ENCODE data around the gene BCKDHA.
A peak's percentile ranks its signal among the peaks of the same experiment; 100 is the strongest.
"Not testable (repeated sequence)": the region's sequence is repeated elsewhere in the genome, so short reads cannot be mapped to it uniquely, and the experiment has no call there.

BCKDHA gene

GRCh38 chr19:41405776-41406175 is 8.2 kb downstream of the BCKDHA start:
- no peak for DNase-seq (ENCODE audit: low spot score)

- DNase-seq (ENCODE audit: low spot score), result no peak
These were observed 9.7 kb downstream of the BCKDHA start for GRCh38 chr19:41407271-41407670.

GRCh38 chr19:41408256-41408655 is 10.6 kb downstream of the BCKDHA start:
- no peak for DNase-seq (ENCODE audit: low spot score)

GRCh38 chr19:41408846-41409245 is 11.2 kb downstream of the BCKDHA start:
- not testable (repeated sequence) for DNase-seq (ENCODE audit: low spot score)

- no peak for DNase-seq (ENCODE audit: low spot score)
These were observed 11.7 kb downstream of the BCKDHA start for GRCh38 chr19:41409288-41409687.

GRCh38 chr19:41410336-41411054 is 12.9 kb downstream of the BCKDHA start:
- no peak for DNase-seq (ENCODE audit: low spot score)

GRCh38 chr19:41411100-41411967 is 13.7 kb downstream of the BCKDHA start:
- DNase-seq (ENCODE audit: low spot score), result no peak

- peak; percentile 87 for DNase-seq (ENCODE audit: low spot score)
These were observed 14.3 kb downstream of the BCKDHA start for GRCh38 chr19:41411968-41412265.

- DNase-seq (ENCODE audit: low spot score), result no peak
These were observed 15.3 kb downstream of the BCKDHA start for GRCh38 chr19:41412953-41413352.

- no peak for DNase-seq (ENCODE audit: low spot score)
These were observed 16.3 kb downstream of the BCKDHA start for GRCh38 chr19:41413947-41414346.

- no peak for DNase-seq (ENCODE audit: low spot score)
These were observed 16.8 kb downstream of the BCKDHA start for GRCh38 chr19:41414461-41414860.

GRCh38 chr19:41415154-41415571 is 17.5 kb downstream of the BCKDHA start:
- no peak for DNase-seq (ENCODE audit: low spot score)

- DNase-seq (ENCODE audit: low spot score), result no peak
These were observed 18.6 kb downstream of the BCKDHA start for GRCh38 chr19:41416194-41416674.

- peak; percentile 65 for DNase-seq (ENCODE audit: low spot score)
These were observed 22.7 kb downstream of the BCKDHA start for GRCh38 chr19:41420101-41420880.

- DNase-seq (ENCODE audit: low spot score), result no peak
These were observed 23.7 kb downstream of the BCKDHA start for GRCh38 chr19:41421314-41421713.

GRCh38 chr19:41421973-41422372 is 24.4 kb downstream of the BCKDHA start:
- no peak for DNase-seq (ENCODE audit: low spot score)

GRCh38 chr19:41422456-41422855 is 24.8 kb downstream of the BCKDHA start:
- no peak for DNase-seq (ENCODE audit: low spot score)

- no peak for DNase-seq (ENCODE audit: low spot score)
These were observed 25.3 kb downstream of the BCKDHA start for GRCh38 chr19:41422955-41423354.

- no peak for DNase-seq (ENCODE audit: low spot score)
These were observed 26.9 kb downstream of the BCKDHA start for GRCh38 chr19:41424335-41425173.

GRCh38 chr19:41425174-41426115 is 27.8 kb downstream of the BCKDHA start:
- no peak for DNase-seq (ENCODE audit: low spot score)

All from Ammon's horn (tissue), 1 donor.